ENCODE data around the gene HAPLN3.

The HAPLN3 gene

GRCh38 chr15:88858934-88859333 lies 36.4 kb downstream of the HAPLN3 start:
- no peak for DNase-seq

- no peak for DNase-seq
Observed at GRCh38 chr15:88852476-88852875, 42.9 kb downstream of the HAPLN3 start.

- DNase-seq: no peak
Observed at GRCh38 chr15:88849376-88850072, 45.8 kb downstream of the HAPLN3 start.

GRCh38 chr15:88848203-88848602 lies 47.1 kb downstream of the HAPLN3 start:
- DNase-seq: no peak

- no peak for DNase-seq
Observed at GRCh38 chr15:88847144-88847543, 48.2 kb downstream of the HAPLN3 start.

GRCh38 chr15:88845616-88846015 lies 49.7 kb downstream of the HAPLN3 start:
- no peak for DNase-seq

- DNase-seq: no peak
Observed at GRCh38 chr15:88844749-88845386, 50.5 kb downstream of the HAPLN3 start.

- no peak for DNase-seq
Observed at GRCh38 chr15:88843334-88843733, 52.0 kb downstream of the HAPLN3 start.

GRCh38 chr15:88842156-88842555 lies 53.2 kb downstream of the HAPLN3 start:
- DNase-seq: no peak

- DNase-seq: no peak
Observed at GRCh38 chr15:88841236-88841635, 54.1 kb downstream of the HAPLN3 start.

- DNase-seq: no peak
Observed at GRCh38 chr15:88839961-88840360, 55.4 kb downstream of the HAPLN3 start.

GRCh38 chr15:88839146-88839545 lies 56.2 kb downstream of the HAPLN3 start:
- no peak for DNase-seq

- DNase-seq: no peak
Observed at GRCh38 chr15:88838667-88839066, 56.7 kb downstream of the HAPLN3 start.

GRCh38 chr15:88835646-88836045 lies 59.7 kb downstream of the HAPLN3 start:
- no peak for DNase-seq

GRCh38 chr15:88835119-88835518 lies 60.2 kb downstream of the HAPLN3 start:
- DNase-seq: no peak

GRCh38 chr15:88834211-88834812 lies 61.0 kb downstream of the HAPLN3 start:
- DNase-seq: no peak

- DNase-seq: no peak
Observed at GRCh38 chr15:88833731-88834100, 61.6 kb downstream of the HAPLN3 start.

GRCh38 chr15:88832820-88833730 lies 62.3 kb downstream of the HAPLN3 start:
- no peak for DNase-seq

GRCh38 chr15:88830016-88830415 lies 65.3 kb downstream of the HAPLN3 start:
- no peak for DNase-seq

- DNase-seq: no peak
Observed at GRCh38 chr15:88828791-88829190, 66.6 kb downstream of the HAPLN3 start.

Data from DMS153 (cell line).